ENCODE results near the gene UBE2L3.
"Not testable (repeated sequence)": the region's sequence is repeated elsewhere in the genome, so short reads cannot be mapped to it uniquely, and the experiment has no call there.

The UBE2L3 gene

DNA sequence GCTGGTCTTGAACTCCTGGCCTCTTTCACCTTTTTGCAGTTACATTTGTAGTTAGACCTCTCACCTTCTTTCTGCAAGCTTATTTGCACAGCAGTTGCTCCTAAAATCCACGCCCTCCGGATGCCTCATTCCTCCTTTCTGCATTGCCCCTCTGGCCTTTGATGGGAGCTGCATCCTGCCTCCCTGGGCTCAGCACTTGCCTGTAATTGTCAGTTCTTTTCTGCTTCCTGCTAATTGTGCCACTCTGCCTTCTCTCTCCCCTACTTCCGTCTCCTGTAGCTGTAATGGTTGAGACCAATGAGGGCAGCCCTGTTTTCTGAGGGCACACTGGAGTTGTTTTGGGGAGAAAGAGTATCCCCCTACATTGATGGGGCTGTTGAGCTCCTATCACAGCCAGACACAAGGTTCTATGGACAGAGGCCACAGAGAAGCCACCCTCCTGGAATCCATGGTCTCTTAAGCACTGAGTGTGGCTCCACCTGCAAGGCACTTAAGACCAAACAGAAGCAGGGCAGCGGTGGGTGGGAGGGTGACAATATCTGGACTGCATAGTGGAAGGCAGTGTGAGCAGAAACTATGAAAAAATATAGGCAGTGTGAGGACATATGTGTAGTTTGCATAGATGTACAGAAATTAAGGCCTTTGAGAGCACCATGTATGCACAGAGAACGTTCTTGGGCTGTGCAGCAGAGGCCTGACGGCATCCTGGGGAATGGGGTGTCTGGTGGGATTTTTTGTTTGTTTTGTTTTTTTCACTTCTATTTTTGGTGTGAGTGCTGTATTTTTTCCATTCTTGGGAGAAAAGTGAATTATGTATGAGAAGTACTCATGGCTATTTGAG lies 31.8 kb downstream of the UBE2L3 start:
- DNase-seq (ENCODE audit: extremely low read depth in 1 of 2, low read depth in 1 of 2), result no peak

DNA sequence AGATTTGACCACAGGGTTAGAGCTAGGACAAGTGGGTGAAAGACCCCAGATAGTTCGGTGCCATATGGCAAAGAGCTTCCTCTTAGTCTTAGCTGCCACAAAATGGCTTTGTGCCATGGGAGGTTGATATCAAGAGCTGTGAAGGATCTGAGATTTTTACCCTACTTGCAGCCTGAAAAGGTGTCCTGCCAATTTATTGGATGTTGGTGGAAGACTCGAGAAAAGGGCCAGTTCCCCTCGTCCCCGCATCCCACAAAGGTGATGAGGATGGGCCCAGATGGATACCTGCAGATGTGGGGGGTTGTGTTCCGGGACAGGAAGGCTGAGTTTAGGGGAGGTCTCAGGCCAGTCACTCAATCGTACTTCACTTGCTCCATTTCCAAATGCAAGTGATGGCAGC lies 35.1 kb downstream of the UBE2L3 start:
- DNase-seq (ENCODE audit: extremely low read depth in 1 of 2, low read depth in 1 of 2), result no peak

DNA sequence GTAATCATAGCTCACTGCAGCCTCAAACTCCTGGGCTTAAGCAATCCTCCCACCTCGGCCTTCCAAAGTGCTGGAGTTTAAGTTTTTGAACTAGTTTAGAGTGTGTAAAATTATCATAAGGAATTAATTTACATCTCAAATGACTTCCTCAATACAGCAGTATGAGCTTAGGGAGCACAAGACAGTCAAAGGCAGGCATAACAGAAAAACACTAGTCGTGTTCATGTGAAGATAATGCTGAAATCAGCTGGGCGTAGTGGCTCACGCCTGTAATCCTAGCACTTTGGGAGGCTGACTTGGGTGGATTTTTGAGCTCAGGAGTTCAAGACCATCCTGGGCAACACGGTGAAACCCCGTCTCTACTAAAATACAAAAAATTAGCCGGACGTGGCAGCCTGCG lies 36.5 kb downstream of the UBE2L3 start:
- no peak for DNase-seq (ENCODE audit: extremely low read depth in 1 of 2, low read depth in 1 of 2)

DNA sequence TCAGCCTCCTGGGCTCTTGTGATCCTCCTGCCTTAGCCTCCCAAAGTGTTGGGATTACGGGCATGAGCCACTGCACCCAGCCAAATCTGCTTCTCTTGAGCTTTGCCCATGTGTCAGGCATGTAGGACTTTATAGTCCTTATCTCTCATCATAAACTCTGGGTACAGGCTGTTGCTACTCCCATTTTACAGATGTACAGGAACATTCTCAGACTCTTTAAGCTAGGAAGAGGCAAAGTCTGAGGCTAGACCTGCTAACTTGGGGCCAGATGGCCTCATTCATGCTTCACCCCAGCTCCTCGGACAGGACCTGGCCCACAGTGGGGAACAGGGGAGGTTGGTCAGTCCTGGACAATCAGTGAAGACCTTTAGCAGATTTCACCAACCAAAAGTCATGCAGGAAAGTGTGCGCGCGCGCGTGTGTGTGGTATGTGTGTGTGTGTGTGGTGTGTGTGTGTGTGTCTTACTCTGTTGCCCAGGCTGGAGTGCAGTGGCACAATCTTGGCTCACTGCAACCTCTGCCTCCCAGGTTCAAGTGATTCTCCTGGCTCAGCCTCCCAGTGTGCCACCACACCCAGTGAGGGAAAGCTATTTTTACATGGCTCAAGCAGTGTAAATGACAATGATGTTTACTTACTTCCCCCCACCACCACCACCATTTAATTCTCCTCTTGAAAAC lies 38.5 kb downstream of the UBE2L3 start:
- no peak for DNase-seq (ENCODE audit: extremely low read depth in 1 of 2, low read depth in 1 of 2)

DNA sequence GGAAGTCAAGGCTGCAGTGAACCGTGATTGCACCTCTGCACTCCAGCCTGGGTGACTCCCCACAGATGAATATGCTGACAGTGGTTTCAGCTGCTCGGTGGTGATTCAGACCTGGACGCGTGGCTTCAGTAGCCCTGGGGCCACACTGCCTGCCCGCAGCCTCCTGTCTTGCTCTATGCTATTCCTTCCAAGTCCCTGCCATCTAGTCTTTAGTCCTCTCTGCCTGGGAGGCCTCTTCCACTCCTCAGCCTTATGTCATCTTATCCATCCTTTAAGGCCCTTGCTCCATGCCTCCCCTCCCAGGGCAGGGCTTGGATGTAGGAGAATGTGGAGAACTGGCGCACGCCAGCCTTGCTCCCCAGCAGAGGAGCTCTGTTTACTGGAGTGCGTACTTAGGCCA lies 39.3 kb downstream of the UBE2L3 start:
- no peak for DNase-seq (ENCODE audit: extremely low read depth in 1 of 2, low read depth in 1 of 2)

DNA sequence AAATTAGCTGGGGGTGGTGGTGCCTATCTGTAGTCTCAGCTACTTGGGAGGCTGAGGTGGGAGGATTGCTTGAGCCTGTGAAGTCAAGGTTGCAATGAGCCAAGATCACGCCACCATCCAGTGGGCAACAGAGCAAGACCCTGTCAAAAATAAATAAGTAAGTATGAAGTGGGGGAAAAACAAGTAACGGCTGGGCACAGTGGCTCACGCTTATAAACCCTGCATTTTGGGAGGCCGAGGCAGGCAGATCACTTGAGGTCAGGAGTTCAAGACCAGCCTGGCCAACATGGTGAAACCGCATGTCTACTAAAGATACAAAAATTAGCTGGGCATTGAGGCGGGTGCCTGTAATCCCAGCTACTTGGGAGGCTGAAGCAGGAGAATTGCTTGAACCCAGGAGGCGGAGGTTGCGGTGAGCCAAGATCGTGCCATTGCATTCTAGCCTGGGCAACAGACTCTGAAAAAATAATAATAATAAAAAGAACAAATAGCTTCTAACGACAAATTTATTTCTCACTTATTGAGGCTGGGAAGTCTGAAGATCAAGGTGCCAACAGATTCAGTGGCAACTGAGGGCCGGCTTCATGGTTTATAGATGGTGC lies 42.1 kb downstream of the UBE2L3 start:
- DNase-seq (ENCODE audit: extremely low read depth in 1 of 2, low read depth in 1 of 2), result not testable (repeated sequence)

DNA sequence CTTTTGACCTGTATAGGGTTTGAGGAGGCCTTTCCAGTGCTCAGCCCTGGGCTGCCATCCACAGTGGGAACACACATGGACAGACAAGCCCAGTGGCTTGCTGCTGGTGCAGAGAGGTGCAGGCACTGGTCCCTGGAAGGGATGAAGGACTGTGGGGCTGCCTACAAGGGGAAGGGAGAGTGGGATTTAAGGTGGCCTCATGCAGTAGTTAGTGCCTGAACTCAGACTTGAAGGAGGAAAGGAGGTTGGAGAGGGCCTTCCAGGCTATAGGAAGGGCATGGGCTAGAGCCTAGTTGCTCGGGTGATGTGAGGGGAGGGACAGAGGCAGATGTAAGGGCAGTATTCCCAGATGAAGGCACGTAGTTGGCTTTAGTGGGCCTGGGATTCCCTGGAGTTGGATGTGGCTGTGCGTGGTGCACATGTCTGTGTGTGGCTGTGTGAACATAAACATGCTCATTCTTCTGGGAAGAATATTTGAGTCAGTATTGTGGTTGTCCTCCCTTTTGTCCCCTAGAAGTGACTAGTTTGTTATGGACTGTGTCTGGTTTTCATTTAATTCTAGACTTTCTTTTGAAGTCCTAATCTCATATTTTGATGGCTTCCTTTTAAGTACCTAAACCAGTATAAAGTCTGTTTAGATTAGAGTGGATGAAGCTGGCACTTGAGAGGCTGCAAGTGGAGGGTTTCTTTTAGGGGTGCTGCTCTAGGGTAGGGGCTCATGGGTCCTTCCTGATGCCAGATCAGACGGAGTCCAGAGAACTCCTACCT lies 43.9 kb downstream of the UBE2L3 start:
- no peak for DNase-seq (ENCODE audit: extremely low read depth in 1 of 2, low read depth in 1 of 2)

DNA sequence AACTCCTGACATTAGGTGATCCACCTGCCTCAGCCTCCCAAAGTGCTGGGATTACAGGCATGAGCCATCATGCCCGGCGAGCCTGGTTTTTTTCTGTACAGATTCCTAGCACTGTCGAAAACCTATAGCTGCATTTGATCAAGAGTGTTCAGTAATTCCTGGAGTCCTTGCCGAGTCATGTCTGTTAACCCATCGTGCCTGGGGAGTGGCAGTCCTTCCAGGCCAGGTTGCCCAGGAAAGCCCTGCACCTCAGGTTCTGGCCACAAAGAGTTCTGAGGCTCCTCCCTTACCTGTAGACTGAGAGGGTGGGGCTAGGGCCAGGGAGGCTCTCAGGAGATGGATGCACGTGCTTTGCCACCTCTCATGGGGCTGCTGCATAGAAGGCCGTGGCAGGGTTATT lies 45.3 kb downstream of the UBE2L3 start:
- DNase-seq (ENCODE audit: extremely low read depth in 1 of 2, low read depth in 1 of 2), result no peak

DNA sequence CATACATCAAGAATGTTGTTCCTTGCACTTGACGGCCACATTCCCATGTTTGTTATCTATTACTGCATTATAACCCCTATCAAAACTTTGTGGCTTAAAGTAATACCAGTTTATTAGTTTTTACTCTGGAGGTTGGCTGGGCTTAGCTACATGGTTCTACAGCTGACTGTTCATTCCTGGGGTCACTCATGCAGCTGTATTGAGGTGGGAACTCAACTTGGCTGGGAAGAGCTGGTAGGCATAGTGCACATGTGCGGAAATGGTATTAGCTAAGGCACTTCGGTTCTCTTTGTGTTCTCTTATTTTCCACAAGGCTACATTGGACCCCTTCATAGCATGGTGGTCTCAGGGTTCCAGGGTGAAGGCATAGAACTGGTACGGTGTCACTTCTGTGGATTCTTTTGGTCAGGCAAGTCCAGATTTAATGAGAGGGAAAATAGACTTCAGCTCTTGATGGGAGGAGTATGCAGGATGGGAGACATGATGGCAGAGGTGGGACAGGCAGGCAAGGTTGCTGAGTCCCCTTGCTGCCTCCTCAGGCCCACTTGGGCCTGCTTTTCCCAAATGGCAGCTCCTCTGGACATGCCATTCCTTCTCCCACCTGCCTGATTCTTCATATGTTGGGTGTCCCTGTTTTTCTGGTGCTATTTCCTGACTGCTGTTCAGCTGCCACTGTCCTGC lies 46.2 kb downstream of the UBE2L3 start:
- DNase-seq (ENCODE audit: extremely low read depth in 1 of 2, low read depth in 1 of 2), result no peak

DNA sequence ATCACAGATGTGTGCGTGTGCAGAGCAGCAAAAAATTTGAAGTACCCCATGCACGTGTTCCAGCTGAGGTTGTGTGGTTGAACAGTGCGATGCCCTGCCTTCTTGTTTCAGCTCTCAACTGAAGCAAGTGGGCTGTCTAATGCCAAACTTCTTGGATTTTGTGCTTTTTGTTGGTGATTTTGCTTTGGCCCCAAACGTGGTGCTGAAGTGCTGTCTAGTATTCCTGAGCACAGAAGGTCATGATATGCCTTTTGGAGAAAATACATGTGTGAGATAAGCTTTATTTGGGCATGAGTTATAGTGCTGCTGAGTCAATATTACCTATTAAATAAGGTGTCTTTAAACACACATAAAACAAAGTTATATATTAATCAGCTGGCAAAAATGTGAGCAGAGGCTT lies 48.2 kb downstream of the UBE2L3 start:
- DNase-seq (ENCODE audit: extremely low read depth in 1 of 2, low read depth in 1 of 2), result no peak

DNA sequence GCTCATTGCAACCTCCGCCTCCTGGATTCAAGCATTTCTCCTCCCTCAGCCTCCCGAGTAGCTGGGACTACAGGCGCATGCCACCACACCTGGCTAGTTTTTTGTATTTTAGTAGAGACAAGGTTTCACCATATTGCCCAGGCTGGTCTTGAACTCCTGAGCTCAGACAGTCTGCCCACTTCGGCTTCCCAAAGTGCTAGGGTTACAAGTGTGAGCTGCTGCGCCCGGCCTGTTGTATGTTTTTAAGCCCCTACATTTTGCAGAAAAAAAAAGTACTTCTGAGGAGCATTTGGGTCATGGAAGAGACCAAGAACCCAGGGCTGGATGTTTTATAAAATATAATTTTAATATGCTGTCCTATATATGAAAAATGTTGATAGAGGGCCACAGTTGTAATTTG lies 49.8 kb downstream of the UBE2L3 start:
- DNase-seq (ENCODE audit: extremely low read depth in 1 of 2, low read depth in 1 of 2), result not testable (repeated sequence)

DNA sequence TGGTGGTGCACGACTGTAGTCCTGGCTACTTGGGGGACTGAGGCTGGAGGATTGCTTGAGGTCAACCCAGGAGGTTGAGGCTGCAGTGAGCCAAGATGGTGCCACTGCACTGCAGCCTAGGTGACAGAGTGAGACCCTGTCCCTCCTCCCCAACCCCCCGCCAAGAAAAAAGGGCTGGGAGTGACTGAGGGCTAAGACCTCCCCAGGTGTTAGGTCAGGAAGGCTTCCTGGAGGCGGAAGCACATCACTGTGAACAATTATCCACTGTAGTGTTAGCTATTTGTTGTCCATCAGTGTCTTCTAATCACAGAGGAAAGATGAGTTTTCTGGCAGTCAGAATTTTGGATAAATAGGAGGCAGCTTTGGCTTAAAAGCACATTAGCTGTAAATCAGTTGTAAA lies 53.5 kb downstream of the UBE2L3 start:
- no peak for DNase-seq (ENCODE audit: extremely low read depth in 1 of 2, low read depth in 1 of 2)

DNA sequence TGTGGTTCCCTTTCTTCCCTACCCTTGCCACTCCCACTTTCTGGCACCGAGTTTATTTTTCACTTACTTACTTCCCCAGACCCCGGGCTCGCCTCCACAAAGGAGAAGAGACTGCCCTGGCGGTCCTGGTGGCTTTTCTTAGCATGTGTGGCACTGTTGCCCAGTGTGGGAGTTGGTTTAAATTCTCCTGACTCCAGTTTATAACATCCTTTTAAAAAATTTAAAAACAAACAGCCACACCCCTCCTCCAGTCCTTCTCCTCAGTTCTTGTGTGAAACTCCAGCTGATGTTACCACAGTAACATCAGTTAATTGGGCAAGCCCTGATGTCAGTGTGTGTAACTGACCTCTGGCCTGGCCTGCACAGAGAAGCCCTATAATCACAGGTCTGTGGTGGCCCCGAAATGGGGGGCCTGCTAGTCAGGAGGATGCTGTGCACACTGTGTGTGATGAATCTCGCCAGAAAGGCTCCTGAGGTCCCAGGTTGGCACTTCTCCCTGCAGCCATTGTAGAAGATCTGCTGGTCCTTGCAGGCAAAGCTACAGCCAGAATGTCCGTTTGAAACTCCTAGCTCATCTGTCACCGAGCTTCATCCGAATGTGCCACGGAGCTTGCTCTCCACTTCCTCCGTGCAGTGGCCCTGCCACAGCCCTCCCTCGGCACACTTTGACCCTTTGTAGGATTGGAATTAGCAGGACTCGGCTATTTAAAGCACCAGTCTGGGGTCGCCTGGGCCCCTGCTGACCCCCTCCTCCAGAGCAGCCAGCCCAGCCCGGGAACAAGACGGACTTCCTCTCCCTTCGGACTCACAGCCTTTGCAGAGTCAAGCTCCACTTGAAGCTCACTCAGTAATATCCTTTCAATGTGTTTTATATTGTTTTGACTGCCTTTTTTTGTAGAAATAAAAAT lies 54.8 kb downstream of the UBE2L3 start:
- DNase-seq (ENCODE audit: extremely low read depth in 1 of 2, low read depth in 1 of 2), result no peak

DNA sequence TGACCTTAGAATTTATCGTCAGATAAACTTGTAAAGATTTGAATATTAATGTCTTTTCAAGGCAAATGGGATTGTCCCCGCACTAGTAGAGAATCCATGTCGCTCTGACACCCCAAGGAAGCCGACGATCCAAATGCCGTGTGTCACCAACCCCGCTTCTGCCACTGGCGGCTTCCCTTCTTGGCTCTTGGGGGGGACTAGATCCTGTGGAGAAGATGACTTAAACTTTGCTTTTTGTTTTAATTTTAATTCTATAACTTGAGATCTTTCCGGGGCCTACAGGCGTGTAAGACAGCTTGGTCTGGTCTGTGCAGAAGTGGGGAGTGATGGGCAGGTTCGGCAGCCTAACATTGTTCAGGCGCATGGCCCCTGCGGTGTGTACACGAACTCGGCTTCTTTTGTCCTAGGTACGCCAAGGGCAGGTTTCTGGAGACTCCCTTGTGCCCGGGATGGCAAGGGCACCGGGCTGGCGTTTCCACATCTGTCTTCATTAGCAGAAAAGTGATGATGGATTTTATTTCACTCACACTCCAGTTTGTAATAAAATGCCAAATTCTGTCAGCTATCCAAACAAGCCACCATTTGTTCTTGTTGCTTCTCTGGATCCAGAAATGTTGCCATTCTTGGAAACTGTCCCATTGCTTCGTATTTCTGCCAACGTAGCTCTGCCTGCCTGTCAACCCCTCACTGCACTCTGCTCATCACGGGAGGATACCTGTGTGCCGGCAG lies 55.6 kb downstream of the UBE2L3 start:
- no peak for DNase-seq (ENCODE audit: extremely low read depth in 1 of 2, low read depth in 1 of 2)

DNA sequence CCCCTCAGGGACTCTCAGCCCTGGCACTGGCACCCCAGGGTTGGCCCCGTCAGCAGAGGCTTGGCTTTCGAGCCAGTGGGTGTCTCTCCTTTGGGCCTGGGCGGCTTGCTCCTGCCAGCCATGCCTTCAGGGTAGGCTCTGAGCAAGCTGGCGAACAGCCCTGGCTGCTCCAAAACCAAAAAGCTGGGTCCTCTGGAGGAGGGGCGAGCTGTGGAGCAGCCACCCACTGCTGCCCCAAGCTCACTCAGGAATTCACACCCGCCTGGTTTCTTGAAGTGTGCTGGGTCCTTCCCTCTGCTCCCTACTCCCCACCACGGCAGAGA lies 56.1 kb downstream of the UBE2L3 start:
- no peak for DNase-seq (ENCODE audit: extremely low read depth in 1 of 2, low read depth in 1 of 2)

DNA sequence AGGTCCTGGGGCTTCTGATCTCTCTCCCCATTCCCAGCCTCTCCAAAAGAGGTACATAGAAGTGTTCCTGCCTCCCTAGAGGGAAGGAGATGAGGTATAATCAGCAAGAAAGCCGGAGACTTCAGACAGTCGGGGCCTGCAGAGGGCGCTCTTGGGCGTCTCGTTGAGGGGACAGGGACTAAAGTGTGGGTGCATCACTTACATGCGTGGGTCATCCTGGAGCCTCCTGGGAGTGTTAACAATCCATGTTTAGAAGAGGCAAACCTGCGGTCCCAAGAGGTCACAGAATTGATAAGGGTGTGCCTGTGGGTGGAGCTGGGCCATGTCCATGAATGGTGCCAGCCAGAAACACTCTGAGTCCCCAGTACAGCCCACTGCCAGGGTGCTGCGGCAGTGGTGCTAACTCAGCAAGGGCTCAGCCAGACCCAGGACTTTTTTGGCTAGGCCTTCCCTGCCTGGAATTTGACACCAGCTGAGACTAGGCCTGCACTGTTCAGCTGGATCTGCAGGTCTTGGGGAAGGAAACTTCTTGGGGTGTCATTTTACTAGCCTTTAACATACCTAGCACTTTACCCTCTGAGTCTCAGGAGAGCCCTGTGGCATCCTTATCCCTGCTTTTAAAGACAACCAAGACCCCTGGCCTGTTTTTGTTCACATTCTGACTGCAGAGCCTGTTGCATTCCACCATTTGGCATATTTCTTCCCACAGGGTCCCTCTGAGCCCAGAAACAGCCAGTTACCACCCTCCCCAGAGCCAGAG lies 56.8 kb downstream of the UBE2L3 start:
- no peak for DNase-seq (ENCODE audit: extremely low read depth in 1 of 2, low read depth in 1 of 2)

DNA sequence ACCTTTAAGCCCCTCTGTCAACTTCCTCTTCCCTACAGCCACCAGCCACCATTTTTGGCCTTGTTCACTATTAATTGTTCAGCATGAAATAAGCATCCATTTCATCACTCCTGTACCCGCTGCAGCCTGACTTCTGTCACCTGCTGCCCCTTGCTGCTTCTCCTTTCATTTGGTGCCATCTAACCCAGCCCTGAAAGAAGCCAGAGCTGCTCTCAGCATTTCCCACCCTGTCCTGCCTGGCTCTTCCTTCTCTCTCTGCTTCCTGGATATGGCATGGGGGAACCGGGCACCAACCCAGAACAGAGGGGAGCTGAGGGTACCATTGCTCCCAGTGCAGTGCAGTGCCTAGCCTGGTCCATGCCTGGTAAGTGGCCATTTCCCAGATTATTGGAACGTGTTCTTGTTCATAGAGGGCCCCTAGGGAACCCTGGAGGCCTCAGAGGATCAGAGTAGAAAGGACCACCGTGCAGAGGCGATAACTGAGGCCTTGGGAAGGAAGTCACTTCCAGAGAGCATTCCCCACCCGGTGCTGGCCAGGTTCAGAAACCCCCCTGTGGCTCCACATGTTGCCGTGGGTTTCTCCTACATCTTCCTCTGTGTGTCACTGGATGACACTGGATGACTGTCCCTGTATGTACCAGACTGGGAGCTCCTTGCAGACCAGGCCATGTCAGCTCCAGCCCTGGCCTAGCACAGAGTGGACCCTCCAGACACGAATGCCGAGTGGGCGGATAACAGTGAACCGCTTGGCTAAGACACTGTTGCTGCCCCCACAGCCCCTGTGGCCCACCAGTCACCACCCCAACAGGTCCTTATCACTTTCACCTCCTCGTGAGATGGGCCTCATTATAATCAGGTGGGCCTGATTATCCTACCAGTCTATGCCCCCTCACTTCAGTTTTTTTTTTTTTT lies 57.6 kb downstream of the UBE2L3 start:
- DNase-seq (ENCODE audit: extremely low read depth in 1 of 2, low read depth in 1 of 2), result no peak

Data from activated CD8-positive, alpha-beta memory T cell treated with anti-CD3 and anti-CD28 coated beads for 1 hour (primary cell).